ENCODE measurements around the gene MLC1. TPM values are rescaled to one million over a fixed set of nuclear protein-coding genes. Genes with fewer than 3 reads are reported as not detected.

Gene MLC1
- total RNA-seq, 1 donor from 2014 or later, result 0.66 TPM

DNA sequence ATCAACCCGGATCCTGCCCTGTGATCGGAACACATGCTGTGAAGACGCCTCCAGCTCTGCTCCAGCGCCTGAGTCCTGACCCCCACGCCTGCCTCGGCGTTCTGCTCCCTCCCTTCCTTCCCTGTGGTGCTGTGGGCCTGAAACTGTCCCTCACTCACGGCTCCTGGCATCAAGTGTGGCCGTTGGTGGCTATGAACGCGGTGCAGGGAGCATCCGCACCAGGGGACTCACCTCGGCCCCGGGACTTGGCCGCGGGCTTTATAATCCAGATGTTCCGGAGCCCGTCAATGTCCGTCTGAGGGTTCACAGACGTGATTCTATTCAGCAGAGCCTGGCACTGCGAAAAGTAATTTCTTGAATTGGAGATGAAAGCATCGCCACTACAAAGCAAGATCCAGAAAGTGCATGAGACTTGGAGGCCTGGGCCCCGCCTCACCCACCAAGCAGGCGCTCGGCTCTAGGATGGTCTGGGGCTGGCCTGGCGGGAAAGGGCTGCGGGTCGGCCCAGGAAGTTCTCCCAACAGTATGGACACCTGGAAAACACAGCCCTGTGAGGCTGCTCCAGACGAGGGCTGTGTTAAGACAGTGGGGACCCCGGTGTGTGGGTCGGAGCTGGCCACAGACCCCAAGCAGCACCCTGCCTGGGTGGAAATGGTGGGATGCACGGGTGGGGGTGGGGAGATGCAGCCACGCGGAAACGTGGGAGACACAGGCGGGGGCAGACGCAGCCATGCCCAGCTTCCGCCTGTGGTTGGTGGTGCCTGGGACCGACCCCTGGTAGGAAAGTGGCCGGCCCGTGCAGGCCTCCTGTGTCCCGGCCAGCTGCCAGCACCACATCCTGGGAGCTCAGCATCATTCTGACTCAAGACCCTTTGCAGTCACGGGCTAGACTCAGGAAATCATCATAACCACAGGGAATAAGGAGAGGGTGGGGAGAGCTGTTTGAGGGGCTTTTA lies 50.8 kb downstream of the MLC1 start:
- Histone ChIP-seq H3K27ac (replicated peaks) (no peak overlapping the region), H3K36me3 (no peaks in the 10 kb centered on the region), H3K4me3 (no peak overlapping the region), H3K4me1 (peaks cover 9% of the 10 kb centered on the region), H3K9me3 (replicated peaks) (peaks cover 14% of the 10 kb centered on the region), H3K27me3 (ENCODE audit: low read depth) (peaks cover 65% of the 10 kb centered on the region)
- intact Hi-C loops (cut with micrococcal nuclease), result loop anchor here (10.0 kb wide), 1 partner anchor 110 kb away; no protein-coding TSS in a partner anchor
- no peak for DNase-seq
- no peak for TF ChIP-seq CTCF (IDR thresholded peaks at IDR 0.05; ENCODE audit: borderline replicate concordance)

- H3K9me3 ChIP-seq (replicated peaks), result peaks cover under 1% of the 10 kb centered on the region
- intact Hi-C loops (cut with micrococcal nuclease), result loop anchor here (10.0 kb wide), 1 partner anchor 108 kb away; no protein-coding TSS in a partner anchor
- no peak overlapping the region for H3K27ac ChIP-seq (replicated peaks)
- no peak for DNase-seq
- no peaks in the 10 kb centered on the region for H3K36me3 ChIP-seq
- TF ChIP-seq CTCF (IDR thresholded peaks at IDR 0.05; ENCODE audit: borderline replicate concordance), result no peak
- H3K4me3 ChIP-seq, result no peak overlapping the region
- H3K27me3 ChIP-seq (ENCODE audit: low read depth), result peaks cover 68% of the 10 kb centered on the region
- H3K4me1 ChIP-seq, result peaks cover 9% of the 10 kb centered on the region
These were observed 52.2 kb downstream of the MLC1 start for GRCh38 chr22:50032941-50033601.

- H3K27ac ChIP-seq (replicated peaks), result no peak overlapping the region
- H3K36me3 ChIP-seq, result no peaks in the 10 kb centered on the region
- H3K4me3 ChIP-seq, result no peak overlapping the region
- H3K9me3 ChIP-seq (replicated peaks), result no peaks in the 10 kb centered on the region
- intact Hi-C loops (cut with micrococcal nuclease), result loop anchor here (10.0 kb wide), 1 partner anchor 107 kb away; no protein-coding TSS in a partner anchor
- H3K27me3 ChIP-seq (ENCODE audit: low read depth), result peaks cover 76% of the 10 kb centered on the region
- DNase-seq, result no peak
- no peak for TF ChIP-seq CTCF (IDR thresholded peaks at IDR 0.05; ENCODE audit: borderline replicate concordance)
- H3K4me1 ChIP-seq, result peaks cover 9% of the 10 kb centered on the region
These were observed 52.9 kb downstream of the MLC1 start for GRCh38 chr22:50032109-50032871.

GRCh38 chr22:50031189-50032091 lies 53.8 kb downstream of the MLC1 start:
- no peak for DNase-seq
- peaks cover 9% of the 10 kb centered on the region for H3K4me1 ChIP-seq
- peaks cover 84% of the 10 kb centered on the region for H3K27me3 ChIP-seq (ENCODE audit: low read depth)
- no peak for TF ChIP-seq CTCF (IDR thresholded peaks at IDR 0.05; ENCODE audit: borderline replicate concordance)
- H3K27ac ChIP-seq (replicated peaks), result no peak overlapping the region
- no peaks in the 10 kb centered on the region for H3K36me3 ChIP-seq
- intact Hi-C loops (cut with micrococcal nuclease), result loop anchor here (10.0 kb wide), 1 partner anchor 107 kb away; no protein-coding TSS in a partner anchor
- no peak overlapping the region for H3K4me3 ChIP-seq
- no peaks in the 10 kb centered on the region for H3K9me3 ChIP-seq (replicated peaks)

Data from left ventricle myocardium inferior (tissue), 1 donor.